ENCODE measurements around the gene SLC44A4. TPM values are rescaled to one million over a fixed set of nuclear protein-coding genes. Genes with fewer than 3 reads are reported as not detected.
"Not testable (repeated sequence)": the region's sequence is repeated elsewhere in the genome, so short reads cannot be mapped to it uniquely, and the experiment has no call there.

The SLC44A4 gene
- not detected for polyA plus RNA-seq

DNA sequence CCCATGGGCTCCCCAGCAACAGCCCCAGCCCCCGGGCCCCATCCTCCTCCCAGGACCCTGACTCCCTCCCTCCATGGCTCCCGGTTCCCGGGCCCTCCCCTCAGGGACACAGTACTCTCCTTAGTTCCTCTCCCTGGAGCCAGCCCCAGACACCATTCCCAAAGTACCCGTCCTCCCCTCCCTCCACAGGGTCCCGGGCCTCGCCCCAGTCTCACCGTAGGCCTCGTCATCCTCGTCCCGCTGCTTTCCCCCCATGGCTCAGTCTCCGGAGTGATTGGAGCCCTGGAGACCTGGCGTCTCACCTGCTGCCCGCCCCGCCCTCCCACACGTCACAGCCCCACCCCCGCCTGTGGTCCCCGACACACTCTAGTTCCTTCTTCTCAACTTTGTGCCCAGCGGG lies at the start of gene SLC44A4:
Gene SLC44A4, minus strand, starts transcription at position 272 of the 400 bp plus-strand sequence. Its CDS starts 17 bp downstream, at position 255.
- H3K4me1 Mint-ChIP-seq, result peaks cover 0 to 4% (median 3%) of the 10 kb centered on the region in 3 donors
- peak within 1 kb of the TSS in 1 of 3 donors; percentile 27 for H3K27ac Mint-ChIP-seq
- H3K27me3 Mint-ChIP-seq, result peaks cover 1% of the 10 kb centered on the region
- peaks cover 4% of the 10 kb centered on the region for H3K36me3 Mint-ChIP-seq
- H3K4me3 Mint-ChIP-seq, result no peak within 1 kb of the TSS
- no peaks in the 10 kb centered on the region for H3K9me3 Mint-ChIP-seq

DNA sequence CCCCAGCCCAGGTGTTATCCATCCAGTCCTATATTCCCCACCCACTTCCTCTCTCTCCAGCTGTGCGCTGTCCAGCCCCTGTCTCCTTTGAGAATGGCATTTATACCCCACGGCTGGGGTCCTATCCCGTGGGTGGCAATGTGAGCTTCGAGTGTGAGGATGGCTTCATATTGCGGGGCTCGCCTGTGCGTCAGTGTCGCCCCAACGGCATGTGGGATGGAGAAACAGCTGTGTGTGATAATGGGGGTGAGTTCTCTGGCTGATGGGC lies 49.8 kb upstream of the SLC44A4 start:
- H3K4me3 Mint-ChIP-seq, result no peak overlapping the region
- H3K36me3 Mint-ChIP-seq, result no peaks in the 10 kb centered on the region
- no peaks in the 10 kb centered on the region for H3K4me1 Mint-ChIP-seq
- H3K9me3 Mint-ChIP-seq, result peaks cover 0 to 1% (median 0%) of the 10 kb centered on the region in 3 donors
- H3K27me3 Mint-ChIP-seq, result peaks cover 2% of the 10 kb centered on the region
- H3K27ac Mint-ChIP-seq, result no peak overlapping the region

DNA sequence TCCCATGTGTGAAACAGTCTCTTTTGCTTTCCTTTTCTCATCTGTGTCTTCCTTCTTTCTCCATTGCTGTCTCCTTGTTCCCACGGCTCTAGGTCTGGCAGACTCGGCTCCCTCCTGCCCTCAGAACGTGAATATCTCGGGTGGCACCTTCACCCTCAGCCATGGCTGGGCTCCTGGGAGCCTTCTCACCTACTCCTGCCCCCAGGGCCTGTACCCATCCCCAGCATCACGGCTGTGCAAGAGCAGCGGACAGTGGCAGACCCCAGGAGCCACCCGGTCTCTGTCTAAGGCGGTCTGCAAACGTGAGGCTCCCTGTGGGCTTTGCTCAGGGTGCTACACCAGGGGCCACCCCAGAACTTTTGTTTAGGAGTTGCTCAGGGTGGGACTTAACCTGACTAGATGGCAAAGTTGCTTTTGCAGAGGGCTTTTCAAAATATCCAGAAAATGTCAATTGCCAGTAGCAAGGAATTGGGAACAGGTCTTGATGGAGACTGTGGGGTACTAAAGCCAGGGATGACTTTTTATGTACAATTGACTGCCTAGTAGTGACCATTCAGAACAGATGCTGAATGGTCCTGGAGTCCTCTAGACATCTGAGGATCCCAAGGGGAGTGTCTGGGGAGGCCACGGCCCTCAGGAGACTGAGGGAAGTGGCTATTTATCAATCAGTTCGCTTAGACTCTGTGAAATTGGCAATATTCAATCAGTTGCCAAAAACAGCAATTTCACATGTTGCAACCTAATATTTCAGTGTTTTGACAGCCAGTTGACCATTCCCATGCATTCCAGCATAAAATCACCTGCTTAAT lies 49.3 kb upstream of the SLC44A4 start:
- Mint-ChIP-seq H3K9me3 (peaks cover 0 to 1% (median 0%) of the 10 kb centered on the region in 3 donors), H3K4me1 (peaks cover 0 to under 1% (median 0%) of the 10 kb centered on the region in 3 donors), H3K27ac (no peak overlapping the region), H3K27me3 (peaks cover 2% of the 10 kb centered on the region), H3K36me3 (no peaks in the 10 kb centered on the region), H3K4me3 (no peak overlapping the region)

DNA sequence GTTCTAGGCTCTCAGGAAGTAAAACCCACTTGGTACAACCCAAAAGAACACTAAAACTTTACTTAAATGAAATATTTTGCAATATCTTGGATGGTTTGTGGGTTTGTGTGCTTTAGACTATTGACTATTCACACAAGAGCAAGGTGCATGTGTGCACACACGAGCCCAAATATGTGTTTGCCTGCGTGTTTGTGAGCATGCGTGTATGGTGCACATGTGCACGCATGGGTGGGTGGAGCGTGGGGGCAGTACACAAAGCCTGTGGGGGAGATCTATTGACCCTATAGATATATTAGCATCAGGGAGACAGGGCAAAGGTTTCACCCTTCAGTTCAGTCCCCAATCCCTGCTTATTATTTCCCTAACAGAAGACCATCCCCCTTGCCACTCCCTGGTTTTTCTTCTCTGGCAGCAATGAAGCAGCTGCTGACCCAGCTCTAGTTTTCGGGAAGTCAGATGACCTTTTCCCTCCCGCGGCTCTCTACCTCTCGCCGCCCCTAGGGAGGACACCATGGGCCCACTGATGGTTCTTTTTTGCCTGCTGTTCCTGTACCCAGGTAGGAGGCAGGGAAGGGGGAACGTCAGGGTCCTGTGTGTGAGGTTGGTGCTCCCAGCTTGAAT lies 48.6 kb upstream of the SLC44A4 start, which contains the start of gene C2:
Gene C2, plus strand, starts transcription at position 476 of the 621 bp plus-strand sequence. Its CDS starts 36 bp downstream, at position 512.
- no peak within 1 kb of the TSS for H3K4me3 Mint-ChIP-seq
- H3K36me3 Mint-ChIP-seq, result no peaks in the 10 kb centered on the region
- H3K4me1 Mint-ChIP-seq, result peaks cover 0 to 3% (median 0%) of the 10 kb centered on the region in 3 donors
- peaks cover 2% of the 10 kb centered on the region for H3K27me3 Mint-ChIP-seq
- H3K27ac Mint-ChIP-seq, result no peak within 1 kb of the TSS
- H3K9me3 Mint-ChIP-seq, result peaks cover 0 to 1% (median 0%) of the 10 kb centered on the region in 3 donors

DNA sequence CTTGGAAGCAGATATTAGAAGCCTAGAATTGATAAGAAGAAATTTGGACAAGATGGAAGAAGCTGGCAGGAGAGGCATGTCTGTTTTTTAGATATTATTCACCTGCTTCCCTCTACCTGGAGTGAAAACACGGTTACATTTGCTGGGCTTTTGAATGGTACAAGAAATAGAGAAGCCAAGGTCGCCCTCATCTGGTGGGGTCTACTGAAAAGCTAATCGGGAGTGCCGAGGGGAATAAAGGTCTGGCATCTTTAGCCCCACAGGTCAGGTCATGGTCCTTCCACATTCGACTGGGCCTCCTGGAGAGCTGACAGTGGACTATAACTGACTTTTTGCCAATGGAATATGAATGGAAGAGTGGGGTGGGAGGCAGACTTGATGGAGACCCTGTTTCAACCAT lies 44.1 kb upstream of the SLC44A4 start:
- Mint-ChIP-seq H3K27ac (no peak overlapping the region), H3K36me3 (no peaks in the 10 kb centered on the region), H3K4me3 (no peak overlapping the region), H3K27me3 (no peaks in the 10 kb centered on the region), H3K9me3 (peaks cover 0 to 1% (median 0%) of the 10 kb centered on the region in 3 donors), H3K4me1 (peaks cover 0 to 3% (median 0%) of the 10 kb centered on the region in 3 donors)

DNA sequence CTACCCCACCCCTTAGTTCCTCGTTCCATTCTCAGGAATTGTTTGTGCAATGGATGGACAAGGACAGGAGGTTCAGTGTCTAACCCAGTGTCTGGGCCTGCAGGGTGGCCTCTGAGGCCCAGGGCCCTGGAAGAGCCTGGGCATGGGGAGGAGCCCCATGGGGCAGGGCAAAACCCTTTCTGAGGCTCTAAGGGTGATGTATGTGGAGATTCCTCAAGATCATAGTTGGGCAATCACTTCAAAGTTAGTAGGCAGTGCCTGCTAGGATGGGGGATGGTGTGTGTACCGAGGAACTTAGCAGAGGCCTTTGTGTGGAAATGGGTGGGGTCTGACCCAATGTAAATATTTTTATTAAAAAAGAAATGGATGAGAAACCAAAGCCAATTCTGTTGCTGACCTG lies 42.0 kb upstream of the SLC44A4 start:
- Mint-ChIP-seq H3K4me3 (no peak overlapping the region), H3K27me3 (no peaks in the 10 kb centered on the region), H3K36me3 (no peaks in the 10 kb centered on the region), H3K4me1 (peaks cover 0 to 5% (median 0%) of the 10 kb centered on the region in 3 donors), H3K27ac (peak overlapping the region in 1 of 3 donors; percentile 74), H3K9me3 (no peaks in the 10 kb centered on the region)

DNA sequence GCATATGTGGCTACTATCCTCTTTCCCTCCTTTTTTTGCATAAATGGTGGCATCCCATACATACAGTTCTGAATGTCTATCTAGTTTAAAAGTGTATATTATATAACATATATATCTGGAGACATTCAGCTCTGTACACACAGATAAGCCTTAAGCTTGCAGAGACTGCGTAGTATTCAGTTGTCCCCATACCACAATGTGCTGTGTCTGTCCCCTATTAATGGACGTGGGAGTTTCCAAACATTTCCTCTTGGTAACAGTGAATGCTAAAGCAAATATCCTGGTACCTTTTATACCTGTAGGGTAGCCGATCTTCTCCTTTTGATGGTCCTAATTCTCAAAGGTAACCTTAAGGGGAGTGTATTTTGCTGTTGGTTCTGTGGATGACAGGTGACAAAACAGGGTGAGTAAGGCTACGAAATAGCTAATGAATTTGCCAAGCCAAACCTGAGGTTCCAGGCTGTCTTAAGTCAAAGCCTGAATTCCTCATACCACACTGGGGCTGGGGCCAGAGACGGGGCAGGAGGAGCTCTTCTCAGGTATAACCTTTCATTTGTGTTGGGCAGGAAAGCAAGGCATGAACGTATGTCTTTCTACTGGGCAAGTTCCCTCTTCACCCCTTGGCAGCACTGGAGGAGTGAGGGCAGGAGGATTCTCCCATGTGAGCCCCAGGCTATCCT lies 41.0 kb upstream of the SLC44A4 start:
- Mint-ChIP-seq H3K9me3 (no peaks in the 10 kb centered on the region), H3K4me1 (peaks cover 0 to 5% (median 0%) of the 10 kb centered on the region in 3 donors), H3K27me3 (peaks cover 4% of the 10 kb centered on the region), H3K4me3 (no peak overlapping the region), H3K36me3 (peaks cover 3% of the 10 kb centered on the region), H3K27ac (no peak overlapping the region)

DNA sequence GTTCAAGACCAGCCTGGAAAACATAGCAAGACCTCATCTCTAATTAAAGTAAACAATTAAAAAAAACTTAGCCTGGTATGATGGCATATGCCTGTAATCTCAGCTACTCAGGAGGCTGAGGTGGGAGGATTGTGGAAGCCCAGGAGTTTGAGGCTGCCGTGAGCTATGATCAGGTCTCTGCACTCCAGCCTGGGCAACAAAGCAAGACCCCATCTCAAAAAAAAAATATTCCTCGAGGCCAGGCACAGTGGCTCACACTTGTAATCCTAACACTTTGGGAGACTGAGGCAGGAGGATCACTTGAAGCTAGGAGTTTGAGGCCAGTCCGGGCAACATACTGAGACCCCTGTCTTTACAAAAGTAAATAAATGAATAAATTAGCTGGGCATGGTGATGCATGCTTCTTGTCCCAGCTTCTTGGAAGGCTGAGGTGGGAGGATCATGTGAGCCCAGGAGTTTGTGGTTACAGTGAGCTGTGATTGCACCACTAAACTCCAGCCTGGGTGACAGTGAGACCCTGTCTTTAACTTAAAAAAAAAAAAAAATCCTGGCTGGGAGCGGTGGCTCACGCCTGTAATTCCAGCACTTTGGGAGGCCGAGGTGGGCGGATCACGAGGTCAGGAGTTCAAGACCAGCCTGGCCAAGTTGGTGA lies 39.4 kb upstream of the SLC44A4 start:
- H3K4me3 Mint-ChIP-seq, result no peak overlapping the region
- H3K9me3 Mint-ChIP-seq, result no peaks in the 10 kb centered on the region
- H3K36me3 Mint-ChIP-seq, result peaks cover 3% of the 10 kb centered on the region
- peaks cover 5% of the 10 kb centered on the region for H3K27me3 Mint-ChIP-seq
- H3K27ac Mint-ChIP-seq, result no peak overlapping the region
- H3K4me1 Mint-ChIP-seq, result peaks cover 0 to 5% (median 0%) of the 10 kb centered on the region in 3 donors

DNA sequence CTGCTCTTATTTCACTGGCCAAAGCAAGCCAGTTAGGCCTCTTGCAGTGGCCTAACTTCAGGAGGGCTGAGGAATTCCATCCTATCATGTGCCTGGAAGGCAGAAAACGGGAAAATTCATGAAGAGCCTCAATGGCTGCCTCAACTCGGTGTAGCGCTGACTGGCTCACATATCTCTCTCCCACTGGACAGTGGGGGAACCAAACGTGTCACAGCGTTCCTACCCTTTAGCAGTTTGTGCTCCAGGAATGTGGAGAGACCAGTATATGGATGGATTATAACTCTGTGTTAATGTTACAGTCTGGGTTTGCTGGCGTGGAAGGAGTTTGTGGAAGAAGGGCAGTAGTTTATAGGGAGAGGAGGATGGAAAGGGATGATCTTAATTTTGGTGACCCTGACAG lies 37.0 kb upstream of the SLC44A4 start:
- Mint-ChIP-seq H3K36me3 (peaks cover 3% of the 10 kb centered on the region), H3K4me3 (no peak overlapping the region), H3K4me1 (peaks cover 0 to 3% (median 0%) of the 10 kb centered on the region in 3 donors), H3K27me3 (peaks cover 17% of the 10 kb centered on the region), H3K9me3 (no peaks in the 10 kb centered on the region), H3K27ac (no peak overlapping the region)

DNA sequence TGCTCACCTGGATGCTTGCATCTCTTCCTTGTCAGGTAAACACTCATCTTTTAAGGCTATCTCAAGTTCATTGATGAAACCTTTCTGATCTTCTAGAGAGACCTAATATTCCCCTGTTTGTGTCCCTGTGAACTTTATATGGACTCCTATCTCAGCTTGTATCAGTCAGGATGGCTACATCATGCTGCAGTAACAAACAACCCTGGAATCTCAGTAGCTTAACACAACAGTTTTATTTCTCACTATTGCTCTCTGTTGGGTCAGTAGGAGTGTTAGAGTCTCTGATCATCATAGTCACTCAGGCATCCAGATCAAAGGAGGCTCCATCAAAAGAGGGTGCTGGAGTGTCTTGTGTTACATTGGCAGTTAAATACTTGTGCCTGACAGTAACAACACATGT lies 36.6 kb upstream of the SLC44A4 start:
- Mint-ChIP-seq H3K27ac (peak overlapping the region in 1 of 3 donors; percentile 24), H3K9me3 (no peaks in the 10 kb centered on the region), H3K36me3 (peaks cover 3% of the 10 kb centered on the region), H3K27me3 (peaks cover 18% of the 10 kb centered on the region), H3K4me3 (no peak overlapping the region), H3K4me1 (peaks cover 0 to 3% (median under 1%) of the 10 kb centered on the region in 3 donors)

DNA sequence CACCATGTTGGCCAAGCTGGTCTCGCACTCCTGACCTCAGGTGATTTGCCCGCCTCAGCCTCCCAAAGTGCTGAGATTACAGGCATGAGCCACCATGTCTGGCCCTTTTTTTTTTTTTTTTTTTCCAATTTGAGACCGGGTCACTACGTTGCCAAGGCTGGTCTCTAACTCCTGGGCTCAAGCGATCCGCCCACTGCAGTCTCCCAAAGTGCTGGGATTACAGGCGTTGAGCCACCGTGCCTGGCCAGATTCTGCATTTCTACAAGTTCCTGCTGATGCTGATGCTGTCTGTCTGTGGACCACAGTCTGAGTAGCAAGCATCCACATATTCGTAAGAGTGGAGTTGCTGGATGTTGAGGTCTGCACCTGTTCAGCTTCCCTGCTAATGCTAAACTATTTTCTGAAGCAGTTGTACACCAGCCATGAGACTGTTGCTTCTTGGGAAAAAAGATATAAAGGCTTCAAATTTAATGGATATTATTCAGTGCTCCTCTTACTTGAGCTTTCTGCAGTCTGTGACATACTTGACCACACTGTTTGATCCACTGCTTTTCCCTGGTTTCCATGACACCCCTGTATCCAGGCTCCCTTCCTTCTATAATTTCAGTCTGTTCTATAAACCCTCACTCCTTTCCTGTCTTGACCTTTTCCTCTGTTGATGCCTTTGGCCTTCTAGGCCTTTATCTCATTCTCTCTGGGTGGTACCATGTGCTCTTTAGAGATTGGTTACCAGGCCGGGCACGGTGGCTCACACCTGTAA lies 33.2 kb upstream of the SLC44A4 start:
- Mint-ChIP-seq H3K4me3 (peak overlapping the region in 1 of 4 donors; percentile 22), H3K9me3 (no peaks in the 10 kb centered on the region)

DNA sequence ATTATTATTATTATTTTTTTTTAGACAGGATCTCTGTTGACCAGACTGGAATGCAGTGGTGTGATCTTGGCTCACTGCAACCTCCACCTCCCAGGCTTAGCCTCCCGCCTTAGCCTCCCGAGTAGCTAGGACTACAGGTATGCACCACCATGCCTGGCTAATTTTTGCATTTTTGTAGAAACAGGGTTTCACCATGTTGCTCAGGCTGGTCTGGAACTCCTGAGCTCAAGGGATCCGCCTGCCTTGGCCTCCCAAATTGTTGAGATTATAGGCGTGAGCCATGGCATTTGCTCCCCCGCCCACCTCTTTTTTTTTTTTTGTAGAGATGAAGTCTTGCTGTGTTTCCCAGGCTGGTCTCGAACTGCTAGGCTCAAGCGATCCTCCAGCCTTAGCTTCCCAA lies 30.5 kb upstream of the SLC44A4 start:
- peaks cover 20% of the 10 kb centered on the region for H3K27me3 Mint-ChIP-seq
- H3K9me3 Mint-ChIP-seq, H3K36me3 Mint-ChIP-seq, H3K4me1 Mint-ChIP-seq: not testable (repeated sequence)
- H3K27ac Mint-ChIP-seq, result peak overlapping the region in 1 of 3 donors; percentile 42
- H3K4me3 Mint-ChIP-seq, result peak overlapping the region in 1 of 4 donors; percentile 32

More for the DNA sequence above, 33.2 kb upstream of the SLC44A4 start:
- Mint-ChIP-seq H3K4me1 (peaks cover 4 to 8% (median 8%) of the 10 kb centered on the region in 3 donors), H3K27me3 (peaks cover 21% of the 10 kb centered on the region), H3K27ac (no peak overlapping the region), H3K36me3 (peaks cover 3% of the 10 kb centered on the region)

DNA sequence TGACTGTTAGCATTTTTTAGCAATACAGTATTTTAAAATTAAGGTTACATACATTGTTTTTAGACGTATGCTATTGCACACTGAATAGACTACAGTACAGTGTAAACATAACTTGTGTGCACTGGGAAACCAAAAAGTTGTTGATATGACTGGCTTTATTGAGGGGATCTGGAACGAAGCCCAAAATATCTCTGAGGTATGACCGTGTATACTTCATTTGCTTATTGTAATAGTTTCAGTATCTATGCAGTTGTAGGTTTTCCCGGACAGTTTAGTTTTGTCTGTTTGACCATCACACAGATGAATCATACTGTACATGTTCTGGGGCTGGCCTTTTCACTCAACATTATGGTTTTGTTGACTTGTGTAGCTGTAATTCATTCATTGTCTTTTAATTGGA lies 30.0 kb upstream of the SLC44A4 start:
- Mint-ChIP-seq H3K9me3 (no peaks in the 10 kb centered on the region), H3K4me3 (peak overlapping the region in 2 of 4 donors; percentile 47 to 83), H3K4me1 (peaks cover 4 to 8% (median 6%) of the 10 kb centered on the region in 3 donors), H3K27ac (no peak overlapping the region), H3K36me3 (no peaks in the 10 kb centered on the region), H3K27me3 (peaks cover 20% of the 10 kb centered on the region)

DNA sequence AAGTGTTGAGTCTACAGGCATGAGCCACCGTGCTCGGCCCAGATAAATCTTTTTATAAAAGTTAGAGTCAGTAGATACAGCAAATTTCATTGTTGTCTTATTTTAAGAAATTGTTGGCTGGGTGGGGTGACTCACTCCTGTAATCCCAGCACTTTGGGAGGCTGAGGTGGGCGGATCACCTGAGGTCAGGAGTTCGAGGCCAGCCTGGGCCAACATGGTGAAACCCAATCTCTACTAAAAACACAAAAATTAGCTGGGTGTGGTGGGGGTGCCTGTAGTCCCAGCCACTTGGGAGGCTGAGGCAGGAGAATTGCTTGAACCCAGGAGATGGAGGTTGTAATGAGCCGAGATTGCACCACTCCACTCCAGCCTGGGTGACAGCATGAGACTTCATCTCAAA lies 29.5 kb upstream of the SLC44A4 start:
- H3K4me1 Mint-ChIP-seq, H3K9me3 Mint-ChIP-seq, H3K36me3 Mint-ChIP-seq, H3K27ac Mint-ChIP-seq: not testable (repeated sequence)
- peak overlapping the region in 2 of 4 donors; percentile 47 to 83 for H3K4me3 Mint-ChIP-seq
- H3K27me3 Mint-ChIP-seq, result peaks cover 19% of the 10 kb centered on the region

Data from IgD-negative memory B cell (primary cell).